ENCODE measurements around the gene SPEG. TPM values are rescaled to one million over a fixed set of nuclear protein-coding genes. Genes with fewer than 3 reads are reported as not detected.
A peak's percentile ranks its signal among the peaks of the same experiment; 100 is the strongest.

Gene SPEG
- total RNA-seq, 2 donors from 2014 or later = 82.2 to 90.8 TPM

- peaks cover 33% of the 10 kb centered on the region for H3K36me3 ChIP-seq
- DNase-seq (ENCODE audit: low spot score) = no peak
- no peak for TF ChIP-seq CTCF (IDR thresholded peaks at IDR 0.05)
These were observed 70.9 kb downstream of the SPEG start for GRCh38 chr2:219505585-219505984.

GRCh38 chr2:219506153-219506801, 71.6 kb downstream of the SPEG start:
- Histone ChIP-seq H3K36me3 (peaks cover 33% of the 10 kb centered on the region), H3K4me1 (peaks cover 0 to 43% of the 10 kb centered on the region in 2 donors), H3K27me3 (no peaks in the 10 kb centered on the region), H3K9me3 (no peaks in the 10 kb centered on the region), H3K4me3 (no peak overlapping the region), H3K27ac (no peak overlapping the region)
- DNase-seq (ENCODE audit: low spot score) = no peak
- TF ChIP-seq CTCF (IDR thresholded peaks at IDR 0.05) = no peak

More at GRCh38 chr2:219505585-219505984, 70.9 kb downstream of the SPEG start:
- H3K27ac ChIP-seq = no peak overlapping the region
- H3K9me3 ChIP-seq = no peaks in the 10 kb centered on the region
- H3K4me1 ChIP-seq = peaks cover 0 to 36% of the 10 kb centered on the region in 2 donors
- H3K27me3 ChIP-seq = no peaks in the 10 kb centered on the region
- no peak overlapping the region for H3K4me3 ChIP-seq

- Histone ChIP-seq H3K9me3 (no peaks in the 10 kb centered on the region), H3K36me3 (peaks cover 33% of the 10 kb centered on the region), H3K4me1 (peaks cover 0 to 50% of the 10 kb centered on the region in 2 donors), H3K4me3 (no peak overlapping the region), H3K27me3 (no peaks in the 10 kb centered on the region), H3K27ac (peak overlapping the region; percentile 2 to 35)
- no peak for DNase-seq (ENCODE audit: low spot score)
- no peak for TF ChIP-seq CTCF (IDR thresholded peaks at IDR 0.05)
These were observed 72.3 kb downstream of the SPEG start for GRCh38 chr2:219506802-219507526.

- peaks cover 33% of the 10 kb centered on the region for H3K36me3 ChIP-seq
- H3K4me3 ChIP-seq = no peak overlapping the region
- peaks cover 0 to 58% of the 10 kb centered on the region in 2 donors for H3K4me1 ChIP-seq
- no peaks in the 10 kb centered on the region for H3K27me3 ChIP-seq
- peak overlapping the region; percentile 11 to 35 for H3K27ac ChIP-seq
- no peak for DNase-seq (ENCODE audit: low spot score)
- no peaks in the 10 kb centered on the region for H3K9me3 ChIP-seq
- no peak for TF ChIP-seq CTCF (IDR thresholded peaks at IDR 0.05)
These were observed 73.2 kb downstream of the SPEG start for GRCh38 chr2:219507581-219508443.

GRCh38 chr2:219508444-219508734, 73.7 kb downstream of the SPEG start:
- Histone ChIP-seq H3K36me3 (peaks cover 27% of the 10 kb centered on the region), H3K4me3 (no peak overlapping the region), H3K9me3 (no peaks in the 10 kb centered on the region), H3K4me1 (peaks cover 0 to 64% of the 10 kb centered on the region in 2 donors), H3K27ac (peak overlapping the region in 1 of 2 donors; percentile 11), H3K27me3 (no peaks in the 10 kb centered on the region)
- TF ChIP-seq CTCF (IDR thresholded peaks at IDR 0.05) = no peak
- DNase-seq (ENCODE audit: low spot score) = no peak

Data from right atrium auricular region (tissue), 2 donors.